ENCODE data around the gene FMNL1. TPM values are rescaled to one million over a fixed set of nuclear protein-coding genes. Genes with fewer than 3 reads are reported as not detected.
A peak's percentile ranks its signal among the peaks of the same experiment; 100 is the strongest.

Gene FMNL1
- polyA plus RNA-seq, 1 donor (not counting 4 experiments of a cell fraction or from before 2014, with no cell fraction given): 0.46 TPM

GRCh38 chr17:45228763-45229539 is 7.3 kb downstream of the FMNL1 start:
- FAIRE-seq: no peak

DNA sequence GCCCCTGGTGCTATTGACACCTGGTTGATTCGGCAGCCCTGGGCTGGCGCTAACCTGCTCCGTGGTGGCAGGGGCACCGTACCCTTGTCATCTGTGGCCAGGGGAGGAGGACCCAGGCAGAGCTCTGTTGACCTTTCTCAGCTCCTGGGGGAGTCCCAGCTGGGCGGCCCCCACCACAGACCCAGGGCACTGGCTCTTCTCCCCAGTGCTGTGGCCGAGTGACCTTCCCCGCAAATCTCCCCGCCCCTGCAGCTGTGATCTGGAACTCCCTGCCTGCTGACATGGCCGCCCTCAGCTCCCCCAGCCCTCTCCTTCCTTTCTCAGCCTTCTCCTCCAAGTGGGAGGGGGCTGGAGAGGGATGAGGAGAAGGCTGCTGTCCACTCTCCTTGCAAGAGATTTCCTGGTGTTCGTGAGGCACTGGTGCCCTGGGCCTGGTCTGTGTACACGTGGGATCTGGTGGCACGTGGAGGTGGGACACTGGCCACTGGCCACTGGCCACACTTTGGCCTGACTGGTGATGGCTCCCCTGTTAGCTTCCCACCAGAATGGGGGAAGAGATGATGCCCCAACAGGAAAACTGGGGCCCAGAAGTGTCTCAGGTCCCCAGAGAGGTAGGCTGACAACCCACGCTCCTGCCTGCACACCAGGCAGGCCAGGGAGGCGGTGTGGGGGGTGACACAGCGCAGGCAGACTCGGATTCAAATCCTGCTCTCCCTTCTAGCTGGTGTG is 8.2 kb downstream of the FMNL1 start:
- Histone ChIP-seq H3K9me1 (ENCODE audit: control insufficient read depth, extremely low read depth, insufficient read depth, low read length) (no peaks in the 10 kb centered on the region), H3K36me3 (ENCODE audit: control insufficient read depth in 2 of 2, extremely low read depth in 1 of 2, insufficient read depth in 2 of 2, low read length in 2 of 2) (no peaks in the 10 kb centered on the region), H3K4me2 (ENCODE audit: control insufficient read depth, extremely low read depth, insufficient read depth, low read depth, low read length) (peak overlapping the region; percentile 62), H3K27ac (ENCODE audit: control insufficient read depth, insufficient read depth, low read length) (peak overlapping the region; percentile 57), H3K9me3 (ENCODE audit: control insufficient read depth, low read depth, low read length) (no peaks in the 10 kb centered on the region), H3K27me3 (ENCODE audit: control insufficient read depth, extremely low read depth, insufficient read depth, low read length) (peaks cover 9% of the 10 kb centered on the region), H3K4me1 (ENCODE audit: control insufficient read depth, extremely low read depth, insufficient read depth, low read length) (peaks cover 35% of the 10 kb centered on the region), H2AFZ (ENCODE audit: control insufficient read depth, low read length) (no peak overlapping the region), H4K20me1 (ENCODE audit: control insufficient read depth, extremely low read depth, insufficient read depth, low read length) (no peaks in the 10 kb centered on the region), H3K9ac (ENCODE audit: control insufficient read depth, extremely low read depth, insufficient read depth, low read length) (peak overlapping the region; percentile 65), H3K4me3 (ENCODE audit: control insufficient read depth in 2 of 3, extremely low read depth in 1 of 3, insufficient read depth in 2 of 3, low read depth in 1 of 3, low read length in 3 of 3) (no peak overlapping the region), H3K79me2 (ENCODE audit: control insufficient read depth, insufficient read depth, low read length) (no peaks in the 10 kb centered on the region)
- no peak for FAIRE-seq
- TF ChIP-seq, protein P1, sequence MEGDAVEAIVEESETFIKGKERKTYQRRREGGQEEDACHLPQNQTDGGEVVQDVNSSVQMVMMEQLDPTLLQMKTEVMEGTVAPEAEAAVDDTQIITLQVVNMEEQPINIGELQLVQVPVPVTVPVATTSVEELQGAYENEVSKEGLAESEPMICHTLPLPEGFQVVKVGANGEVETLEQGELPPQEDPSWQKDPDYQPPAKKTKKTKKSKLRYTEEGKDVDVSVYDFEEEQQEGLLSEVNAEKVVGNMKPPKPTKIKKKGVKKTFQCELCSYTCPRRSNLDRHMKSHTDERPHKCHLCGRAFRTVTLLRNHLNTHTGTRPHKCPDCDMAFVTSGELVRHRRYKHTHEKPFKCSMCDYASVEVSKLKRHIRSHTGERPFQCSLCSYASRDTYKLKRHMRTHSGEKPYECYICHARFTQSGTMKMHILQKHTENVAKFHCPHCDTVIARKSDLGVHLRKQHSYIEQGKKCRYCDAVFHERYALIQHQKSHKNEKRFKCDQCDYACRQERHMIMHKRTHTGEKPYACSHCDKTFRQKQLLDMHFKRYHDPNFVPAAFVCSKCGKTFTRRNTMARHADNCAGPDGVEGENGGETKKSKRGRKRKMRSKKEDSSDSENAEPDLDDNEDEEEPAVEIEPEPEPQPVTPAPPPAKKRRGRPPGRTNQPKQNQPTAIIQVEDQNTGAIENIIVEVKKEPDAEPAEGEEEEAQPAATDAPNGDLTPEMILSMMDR (optimal IDR thresholded peaks at IDR 0.05 in 1 of 3, IDR thresholded peaks at IDR 0.05 in 1 of 3, conservative IDR thresholded peaks at IDR 0.05 in 1 of 3; ENCODE audit: extremely low read depth in 1 of 3, insufficient read depth in 2 of 3, low read length in 3 of 3): no peak
- TF ChIP-seq EZH2 (IDR thresholded peaks at IDR 0.05; ENCODE audit: low read length): no peak
- DNase-seq (ENCODE audit: low read depth, low spot score): no peak
- dilution Hi-C loops (cut with MboI; ENCODE audit: extremely low pct_ligation_motif_present, low sequenced_read_pairs): no loop called here

More at GRCh38 chr17:45228763-45229539, 7.3 kb downstream of the FMNL1 start:
- peak overlapping the region; percentile 57 for H3K27ac ChIP-seq (ENCODE audit: control insufficient read depth, insufficient read depth, low read length)
- H3K27me3 ChIP-seq (ENCODE audit: control insufficient read depth, extremely low read depth, insufficient read depth, low read length): peaks cover 9% of the 10 kb centered on the region
- H3K9ac ChIP-seq (ENCODE audit: control insufficient read depth, extremely low read depth, insufficient read depth, low read length): peak overlapping the region; percentile 65
- dilution Hi-C loops (cut with MboI; ENCODE audit: extremely low pct_ligation_motif_present, low sequenced_read_pairs): no loop called here
- peaks cover 35% of the 10 kb centered on the region for H3K4me1 ChIP-seq (ENCODE audit: control insufficient read depth, extremely low read depth, insufficient read depth, low read length)
- H3K36me3 ChIP-seq (ENCODE audit: control insufficient read depth in 2 of 2, extremely low read depth in 1 of 2, insufficient read depth in 2 of 2, low read length in 2 of 2): no peaks in the 10 kb centered on the region
- TF ChIP-seq, protein P1 (optimal IDR thresholded peaks at IDR 0.05 in 1 of 3, IDR thresholded peaks at IDR 0.05 in 1 of 3, conservative IDR thresholded peaks at IDR 0.05 in 1 of 3; ENCODE audit: extremely low read depth in 1 of 3, insufficient read depth in 2 of 3, low read length in 3 of 3): no peak
- TF ChIP-seq EZH2 (IDR thresholded peaks at IDR 0.05; ENCODE audit: low read length): no peak
- no peaks in the 10 kb centered on the region for H3K9me1 ChIP-seq (ENCODE audit: control insufficient read depth, extremely low read depth, insufficient read depth, low read length)
- H2AFZ ChIP-seq (ENCODE audit: control insufficient read depth, low read length): peak overlapping the region; percentile 82
- no peaks in the 10 kb centered on the region for H3K79me2 ChIP-seq (ENCODE audit: control insufficient read depth, insufficient read depth, low read length)
- peak overlapping the region; percentile 62 for H3K4me2 ChIP-seq (ENCODE audit: control insufficient read depth, extremely low read depth, insufficient read depth, low read depth, low read length)
- no peaks in the 10 kb centered on the region for H3K9me3 ChIP-seq (ENCODE audit: control insufficient read depth, low read depth, low read length)
- peak overlapping the region in 1 of 3 experiments; percentile 31 for H3K4me3 ChIP-seq (ENCODE audit: control insufficient read depth in 2 of 3, extremely low read depth in 1 of 3, insufficient read depth in 2 of 3, low read depth in 1 of 3, low read length in 3 of 3)
- H4K20me1 ChIP-seq (ENCODE audit: control insufficient read depth, extremely low read depth, insufficient read depth, low read length): no peaks in the 10 kb centered on the region
- no peak for DNase-seq (ENCODE audit: low read depth, low spot score)
